GM12878 (cell line): ENCODE data around the gene MAML2. TPM values are rescaled to one million over a fixed set of nuclear protein-coding genes. Genes with fewer than 3 reads are reported as not detected.

Source experiments
- ATAC-seq: fragments of 200-7000 bp; cut with Tn5 transposase; 3 replicates; pipeline ENCODE4 v1.9.1; 2020; ENCODE audit warnings: mild to moderate bottlenecking, moderate library complexity
- BruUV-seq: library from RNA; stranded (reverse); fragments of 400-500 nt; replicated peaks from 2 replicates; lab custom pipeline; 2021; lab: Mats Ljungman, UMichigan
- CTCF ChIA-PET: fragments of 300-600 bp; sonication (Branson Sonifier 250); formaldehyde crosslinking; extraction: SDS; loops from one replicate; lab custom pipeline; 2021; ENCODE audit warnings: inconsistent platforms; lab: Yijun Ruan, JAX
- POLR2A ChIA-PET: fragments of 350-600 bp; formaldehyde crosslinking; extraction: SDS; loops from one replicate; lab custom pipeline; 2021; ENCODE audit warnings: inconsistent platforms; lab: Charles Lee
- RAD21 ChIA-PET: fragments of 300-600 bp; sonication (Branson Sonifier 250); formaldehyde crosslinking; loops from one replicate; lab custom pipeline; 2023; ENCODE audit warnings: antibody characterized with exemption; ENCODE audit not compliant: unreplicated experiment; lab: Charles Lee
- SMC1A ChIA-PET: fragments of 300-600 bp; sonication (Branson Sonifier 250); formaldehyde crosslinking; loops from one replicate; lab custom pipeline; 2023; ENCODE audit not compliant: unreplicated experiment, uncharacterized antibody; lab: Charles Lee
- DNase-seq: peaks from one replicate; pipeline ENCODE4 v3.0.0-alpha.2; 2011; ENCODE audit warnings: low read depth, low spot score
- FAIRE-seq: peaks from 3 replicates; lab custom pipeline; 2011; peaks lifted over from hg19 to GRCh38; lab: Jason Lieb, UNC
- H2AFZ ChIP-seq: 2 replicates; pipeline ENCODE4 v1.6.0; 2011; ENCODE audit warnings: low read depth, low read length, control low read depth; ENCODE audit not compliant: control insufficient read depth
- H3K27ac ChIP-seq: 2 replicates; pipeline ENCODE4 v1.5.1; 2011; ENCODE audit warnings: control low read depth; ENCODE audit not compliant: control insufficient read depth, insufficient read depth
- H3K27me3 ChIP-seq, 2 experiments: replicated peaks in 1 of 2; 2 replicates each; pipeline versions ENCODE4 v1.6.0 to v1.6.1; 2011; ENCODE audit warnings: low read length in 1 of 2; ENCODE audit not compliant: control insufficient read depth in 2 of 2, insufficient read depth in 2 of 2
- H3K36me3 ChIP-seq, 2 experiments: 2 replicates each; pipeline ENCODE4 v1.5.1; 2011; ENCODE audit warnings: low read length in 1 of 2; ENCODE audit not compliant: control insufficient read depth in 2 of 2, insufficient read depth in 2 of 2
- H3K4me1 ChIP-seq: 2 replicates; pipeline ENCODE4 v1.6.1; 2011; ENCODE audit warnings: mild to moderate bottlenecking, low read length, moderate library complexity, mixed read lengths; ENCODE audit not compliant: control insufficient read depth, insufficient read depth
- H3K4me2 ChIP-seq: 2 replicates; pipeline ENCODE4 v1.6.0; 2011; ENCODE audit warnings: control low read depth; ENCODE audit not compliant: control insufficient read depth, insufficient read depth
- H3K4me3 ChIP-seq: fragments of 200-600 bp; sonication (generic); 2 replicates; pipeline ENCODE4 v1.5.1; 2016
- H3K79me2 ChIP-seq: 2 replicates; pipeline ENCODE4 v1.6.0; 2011; ENCODE audit warnings: low read length; ENCODE audit not compliant: control insufficient read depth, insufficient read depth
- H3K9ac ChIP-seq: 2 replicates; pipeline ENCODE4 v1.8.0; 2011; ENCODE audit warnings: low read length, control low read depth, mixed read lengths; ENCODE audit not compliant: control insufficient read depth, insufficient read depth
- H3K9me3 ChIP-seq: replicated peaks from 3 replicates; pipeline ENCODE4 v1.5.1; 2011; ENCODE audit warnings: mild to moderate bottlenecking, low read length; ENCODE audit not compliant: control insufficient read depth, insufficient read depth
- H4K20me1 ChIP-seq: 2 replicates; pipeline ENCODE4 v1.6.0; 2011; ENCODE audit not compliant: control insufficient read depth, insufficient read depth
- BACH1 ChIP-seq: fragments of 450-650 bp; IDR thresholded peaks from 2 replicates; pipeline ENCODE4 v1.6.1; 2017; ENCODE audit warnings: mild to moderate bottlenecking, borderline replicate concordance
- BRCA1 ChIP-seq: IDR thresholded peaks from 2 replicates; pipeline ENCODE4 v1.6.1; 2011; ENCODE audit warnings: low read depth, low read length, improper control_type of control experiment
- JUNB ChIP-seq: IDR thresholded peaks from 2 replicates; pipeline ENCODE4 v1.6.1; 2016; ENCODE audit warnings: antibody characterized with exemption, mild to moderate bottlenecking
- NR2C2 ChIP-seq: IDR thresholded peaks from 2 replicates; pipeline ENCODE4 v1.6.1; 2011; ENCODE audit warnings: borderline replicate concordance, low read depth; ENCODE audit not compliant: control insufficient read depth, insufficient read length
- SUZ12 ChIP-seq: fragments of 200-600 bp; sonication (generic); IDR thresholded peaks from one replicate; pipeline ENCODE4 v1.6.1; 2018; ENCODE audit warnings: antibody characterized with exemption, mild to moderate bottlenecking; ENCODE audit not compliant: unreplicated experiment
- ZNF622 ChIP-seq: fragments of 450-650 bp; IDR thresholded peaks from 2 replicates; pipeline ENCODE4 v1.6.1; 2017; ENCODE audit warnings: mild to moderate bottlenecking, inconsistent platforms
- WGBS: methylation state at CpG from one replicate; pipeline ENCODE4 v1.1.6; 2016; ENCODE audit warnings: low lambda C conversion rate; ENCODE audit not compliant: insufficient replicate concordance, insufficient coverage; ENCODE audit errors: missing lambda C conversion rate; 5-methylcytosine and 5-hydroxymethylcytosine counted together
- in situ Hi-C: fragments of 300-500 bp; cut with MboI; formaldehyde crosslinking; loops from 9 replicates; pipeline ENCODE4 v1.14.3; 2018; ENCODE audit warnings: mixed read lengths
- intact Hi-C: fragments of 100-400 bp; cut with micrococcal nuclease; formaldehyde crosslinking; loops from one replicate; pipeline ENCODE4 v1.14.2; 2022; ENCODE audit not compliant: unreplicated experiment
- polyA plus RNA-seq, 11 experiments: library from polyadenylated mRNA; depleted of rRNA in 4 of 11; unstranded in 6 of 11; stranded (reverse) in 5 of 11; fragments of >200 nt; fragmentation: Nextera tagmentation in 4 of 11; fragmentation: Illumina TruSeq in 1 of 11; extraction: Ambion mirVana in 4 of 11; extraction: Trizol in 1 of 11; gene quantifications; 1 replicate in 1 of 11; 2 replicates in 10 of 11; pipeline versions ENCODE4 v1.2.1 to v1.2.3, GENCODE V29; 2011 to 2016; ENCODE audit warnings: inconsistent platforms in 2 of 11, missing spikeins in 2 of 11, low read depth in 1 of 11
- total RNA-seq, 4 experiments: library from RNA; depleted of rRNA in 3 of 4; stranded (reverse); fragments of >200 nt in 3 of 4; fragmentation: Illumina TruSeq in 1 of 4; extraction: Trizol in 1 of 4; gene quantifications; 2 replicates each; pipeline versions ENCODE4 v1.2.1 to v1.2.3, GENCODE V29; 2013 to 2021
- TF ChIP-seq, protein P1 (sequence below): fragments of 450-650 bp; IDR thresholded peaks from 2 replicates; pipeline ENCODE4 v1.6.1; 2017; ENCODE audit warnings: mild to moderate bottlenecking, moderate library complexity

The MAML2 gene
- total and polyA plus RNA-seq, 10 of the 15 experiments (the other 5 are each of a cell fraction or from before 2014, with no cell fraction given), result 2.5 to 15.1 (median 12.0) TPM

DNA sequence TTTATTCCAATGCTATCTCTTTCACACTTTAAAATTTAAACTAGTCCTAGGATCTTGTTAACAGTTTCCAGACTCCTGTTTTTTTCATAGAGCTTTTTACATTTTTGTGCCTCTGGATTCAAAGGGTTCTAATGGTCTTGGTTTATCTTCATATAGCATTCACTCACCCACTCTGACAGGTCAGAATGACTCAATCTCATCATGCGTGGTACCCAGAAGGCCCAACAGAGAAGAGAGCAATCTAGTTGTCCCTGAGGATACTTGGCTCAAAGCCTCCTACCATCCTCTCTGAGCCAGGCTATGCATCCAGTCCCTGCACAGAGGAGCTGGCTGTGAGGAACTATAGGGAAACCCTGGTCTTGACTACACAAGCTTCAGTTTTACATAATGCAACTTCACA is 27.5 kb downstream of the MAML2 start:
- Histone ChIP-seq H3K27ac (no peak overlapping the region), H3K36me3 (peaks cover 0 to 3% of the 10 kb centered on the region in 2 experiments; a peak in 2 of 4 replicates), H3K9ac (no peak overlapping the region), H3K4me1 (peaks cover 20% of the 10 kb centered on the region), H3K27me3 (no peaks in the 10 kb centered on the region), H3K4me2 (no peak overlapping the region), H2AFZ (no peak overlapping the region), H3K4me3 (no peak overlapping the region), H4K20me1 (no peaks in the 10 kb centered on the region), H3K79me2 (peaks cover 62% of the 10 kb centered on the region), H3K9me3 (no peaks in the 10 kb centered on the region)
- FAIRE-seq (no peak), ATAC-seq (no peak), DNase-seq (no peak)
- ChIA-PET POLR2A (interaction anchor here (0.8 to 1.2 kb wide), 2 partner anchors 10 to 17 kb away, joined by 3 read pairs; no protein-coding TSS in a partner anchor), RAD21 (interaction anchor here (1.5 kb wide), 1 partner anchor 28 kb away, joined by 6 read pairs; the partner anchor contains the start of gene MAML2), SMC1A (interaction anchor here (0.7 to 8.2 kb wide), 2 partner anchors 11 to 23 kb away, joined by 3 to 97 read pairs; partner anchors contain the start of gene MAML2), CTCF (interaction anchor here (0.7 to 1.0 kb wide), 2 partner anchors 79 to 479 kb away, joined by 3 read pairs; no protein-coding TSS in a partner anchor)
- 94% methylated on average over 1 of the region's 1 CpG for WGBS
- BruUV-seq, result no TSS peak
- intact Hi-C loops, result no loop called here
- no peak for TF ChIP-seq JUNB
- in situ Hi-C loops, result no loop called here

DNA sequence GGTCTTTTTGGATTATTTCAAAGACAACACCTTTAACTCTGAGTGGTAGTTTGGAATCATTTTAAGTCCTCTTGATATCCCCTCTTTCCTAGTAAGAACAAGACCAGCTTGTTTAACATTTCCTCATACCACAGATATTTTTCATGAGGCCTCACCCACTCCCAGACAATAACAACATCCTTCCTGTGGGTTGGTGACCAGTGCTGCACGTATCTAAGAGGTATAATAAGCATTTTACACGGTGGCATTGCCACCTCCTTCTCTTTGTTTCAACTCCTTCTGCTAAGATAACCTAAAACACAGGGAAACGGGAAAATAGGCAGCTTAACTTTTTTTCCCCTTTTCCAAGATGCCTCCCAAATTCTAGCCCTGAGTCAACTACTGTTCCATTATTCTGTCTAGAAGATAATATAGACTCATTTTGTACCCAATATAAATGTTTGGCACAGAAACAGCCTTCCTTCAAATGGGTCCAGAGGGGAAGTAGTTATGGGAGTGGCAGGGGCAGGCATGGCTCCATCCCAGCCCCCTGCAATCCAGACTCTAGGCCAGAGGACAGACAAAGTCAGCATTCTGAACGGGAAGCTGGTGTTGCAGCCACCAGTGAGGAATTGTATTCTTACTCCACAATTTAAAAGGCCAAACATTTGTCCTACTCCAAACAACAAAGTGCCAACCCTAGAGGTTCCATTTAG is 28.5 kb downstream of the MAML2 start:
- WGBS, result 63% methylated on average over 4 of the region's 4 CpGs
- BruUV-seq, result no TSS peak
- Histone ChIP-seq H3K4me3 (no peak overlapping the region), H3K9ac (no peak overlapping the region), H3K4me2 (no peak overlapping the region), H3K4me1 (peaks cover 20% of the 10 kb centered on the region), H3K27me3 (no peaks in the 10 kb centered on the region), H3K9me3 (no peaks in the 10 kb centered on the region), H3K36me3 (peaks cover 0 to 3% of the 10 kb centered on the region in 2 experiments; a peak in 2 of 4 replicates), H3K27ac (no peak overlapping the region), H4K20me1 (no peaks in the 10 kb centered on the region), H2AFZ (no peak overlapping the region), H3K79me2 (peaks cover 55% of the 10 kb centered on the region)
- no peak for ATAC-seq
- no peak for FAIRE-seq
- intact Hi-C loops (no loop called here), in situ Hi-C loops (no loop called here)
- TF ChIP-seq, protein P1, sequence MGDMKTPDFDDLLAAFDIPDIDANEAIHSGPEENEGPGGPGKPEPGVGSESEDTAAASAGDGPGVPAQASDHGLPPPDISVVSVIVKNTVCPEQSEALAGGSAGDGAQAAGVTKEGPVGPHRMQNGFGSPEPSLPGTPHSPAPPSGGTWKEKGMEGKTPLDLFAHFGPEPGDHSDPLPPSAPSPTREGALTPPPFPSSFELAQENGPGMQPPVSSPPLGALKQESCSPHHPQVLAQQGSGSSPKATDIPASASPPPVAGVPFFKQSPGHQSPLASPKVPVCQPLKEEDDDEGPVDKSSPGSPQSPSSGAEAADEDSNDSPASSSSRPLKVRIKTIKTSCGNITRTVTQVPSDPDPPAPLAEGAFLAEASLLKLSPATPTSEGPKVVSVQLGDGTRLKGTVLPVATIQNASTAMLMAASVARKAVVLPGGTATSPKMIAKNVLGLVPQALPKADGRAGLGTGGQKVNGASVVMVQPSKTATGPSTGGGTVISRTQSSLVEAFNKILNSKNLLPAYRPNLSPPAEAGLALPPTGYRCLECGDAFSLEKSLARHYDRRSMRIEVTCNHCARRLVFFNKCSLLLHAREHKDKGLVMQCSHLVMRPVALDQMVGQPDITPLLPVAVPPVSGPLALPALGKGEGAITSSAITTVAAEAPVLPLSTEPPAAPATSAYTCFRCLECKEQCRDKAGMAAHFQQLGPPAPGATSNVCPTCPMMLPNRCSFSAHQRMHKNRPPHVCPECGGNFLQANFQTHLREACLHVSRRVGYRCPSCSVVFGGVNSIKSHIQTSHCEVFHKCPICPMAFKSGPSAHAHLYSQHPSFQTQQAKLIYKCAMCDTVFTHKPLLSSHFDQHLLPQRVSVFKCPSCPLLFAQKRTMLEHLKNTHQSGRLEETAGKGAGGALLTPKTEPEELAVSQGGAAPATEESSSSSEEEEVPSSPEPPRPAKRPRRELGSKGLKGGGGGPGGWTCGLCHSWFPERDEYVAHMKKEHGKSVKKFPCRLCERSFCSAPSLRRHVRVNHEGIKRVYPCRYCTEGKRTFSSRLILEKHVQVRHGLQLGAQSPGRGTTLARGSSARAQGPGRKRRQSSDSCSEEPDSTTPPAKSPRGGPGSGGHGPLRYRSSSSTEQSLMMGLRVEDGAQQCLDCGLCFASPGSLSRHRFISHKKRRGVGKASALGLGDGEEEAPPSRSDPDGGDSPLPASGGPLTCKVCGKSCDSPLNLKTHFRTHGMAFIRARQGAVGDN, result no peak
- TF ChIP-seq SUZ12 (no peak), BACH1 (no peak), NR2C2 (no peak), ZNF622 (no peak), BRCA1 (no peak)
- ChIA-PET POLR2A (interaction anchor here (0.8 to 1.2 kb wide), 2 partner anchors 11 to 18 kb away, joined by 3 read pairs; no protein-coding TSS in a partner anchor), SMC1A (interaction anchor here (1.0 to 8.2 kb wide), 3 partner anchors 9 to 48 kb away, joined by 3 to 97 read pairs (median 3); partner anchors contain the start of gene MAML2), RAD21 (interaction anchor here (1.5 kb wide), 2 partner anchors 23 to 29 kb away, joined by 5 to 6 read pairs; partner anchors contain the start of gene MAML2), CTCF (interaction anchor here (0.7 to 1.6 kb wide), 4 partner anchors 8 to 478 kb away, joined by 3 to 4 read pairs (median 4); no protein-coding TSS in a partner anchor)
- no peak for DNase-seq
